GM19351 (cell line): ENCODE measurements around the gene TYK2.
"Not testable (repeated sequence)": the region's sequence is repeated elsewhere in the genome, so short reads cannot be mapped to it uniquely, and the experiment has no call there.

Experiments
- ATAC-seq: cut with Tn5 transposase; IDR thresholded peaks from one replicate; pipeline ENCODE4 v1.9.1; 2021; ENCODE audit warnings: mild to moderate bottlenecking, moderate library complexity; ENCODE audit not compliant: unreplicated experiment

Gene TYK2

GRCh38 chr19:10408511-10409283 is 28.3 kb upstream of the TYK2 start:
- ATAC-seq = no peak

- no peak for ATAC-seq
These were observed 26.7 kb upstream of the TYK2 start for GRCh38 chr19:10407096-10407495.

GRCh38 chr19:10406191-10406590 is 25.8 kb upstream of the TYK2 start:
- ATAC-seq = no peak

GRCh38 chr19:10404888-10405820 is 24.8 kb upstream of the TYK2 start:
- no peak for ATAC-seq

GRCh38 chr19:10403137-10404021 is 23.0 kb upstream of the TYK2 start, which contains the start of gene CDC37:
Gene CDC37 (minus strand): TSS chr19:10403542. CDS start chr19:10403479, 63 bp downstream.
- peak; percentile 69 for ATAC-seq

- ATAC-seq = no peak
These were observed 22.2 kb upstream of the TYK2 start for GRCh38 chr19:10402441-10403038.

GRCh38 chr19:10399878-10400277 is 19.5 kb upstream of the TYK2 start:
- ATAC-seq = no peak

GRCh38 chr19:10399340-10399739 is 19.0 kb upstream of the TYK2 start:
- ATAC-seq = not testable (repeated sequence)

GRCh38 chr19:10398819-10399218 is 18.4 kb upstream of the TYK2 start:
- ATAC-seq = no peak

- ATAC-seq = no peak
These were observed 15.5 kb upstream of the TYK2 start for GRCh38 chr19:10395917-10396316.

- no peak for ATAC-seq
These were observed 15.1 kb upstream of the TYK2 start for GRCh38 chr19:10395436-10395835.

- no peak for ATAC-seq
These were observed 14.6 kb upstream of the TYK2 start for GRCh38 chr19:10395003-10395402.

- no peak for ATAC-seq
These were observed 12.8 kb upstream of the TYK2 start for GRCh38 chr19:10393137-10393536.

GRCh38 chr19:10392120-10392519 is 11.7 kb upstream of the TYK2 start:
- ATAC-seq = no peak

- no peak for ATAC-seq
These were observed 10.4 kb upstream of the TYK2 start for GRCh38 chr19:10390652-10391286.

- no peak for ATAC-seq
These were observed 9.5 kb upstream of the TYK2 start for GRCh38 chr19:10389863-10390262.

GRCh38 chr19:10388957-10389356 is 8.6 kb upstream of the TYK2 start:
- no peak for ATAC-seq

- no peak for ATAC-seq
These were observed 4.2 kb upstream of the TYK2 start for GRCh38 chr19:10384580-10384979.

- not testable (repeated sequence) for ATAC-seq
These were observed 2.8 kb upstream of the TYK2 start for GRCh38 chr19:10383223-10383499.

GRCh38 chr19:10379880-10380312 is 476 bp downstream of the TYK2 start:
- ATAC-seq = no peak
